ENCODE measurements around the gene C1orf35. TPM values are rescaled to one million over a fixed set of nuclear protein-coding genes. Genes with fewer than 3 reads are reported as not detected.

Gene C1orf35
- total RNA-seq, 4 donors from 2014 or later, result 10.6 to 18.6 (median 12.6) TPM; not detected in 1

DNA sequence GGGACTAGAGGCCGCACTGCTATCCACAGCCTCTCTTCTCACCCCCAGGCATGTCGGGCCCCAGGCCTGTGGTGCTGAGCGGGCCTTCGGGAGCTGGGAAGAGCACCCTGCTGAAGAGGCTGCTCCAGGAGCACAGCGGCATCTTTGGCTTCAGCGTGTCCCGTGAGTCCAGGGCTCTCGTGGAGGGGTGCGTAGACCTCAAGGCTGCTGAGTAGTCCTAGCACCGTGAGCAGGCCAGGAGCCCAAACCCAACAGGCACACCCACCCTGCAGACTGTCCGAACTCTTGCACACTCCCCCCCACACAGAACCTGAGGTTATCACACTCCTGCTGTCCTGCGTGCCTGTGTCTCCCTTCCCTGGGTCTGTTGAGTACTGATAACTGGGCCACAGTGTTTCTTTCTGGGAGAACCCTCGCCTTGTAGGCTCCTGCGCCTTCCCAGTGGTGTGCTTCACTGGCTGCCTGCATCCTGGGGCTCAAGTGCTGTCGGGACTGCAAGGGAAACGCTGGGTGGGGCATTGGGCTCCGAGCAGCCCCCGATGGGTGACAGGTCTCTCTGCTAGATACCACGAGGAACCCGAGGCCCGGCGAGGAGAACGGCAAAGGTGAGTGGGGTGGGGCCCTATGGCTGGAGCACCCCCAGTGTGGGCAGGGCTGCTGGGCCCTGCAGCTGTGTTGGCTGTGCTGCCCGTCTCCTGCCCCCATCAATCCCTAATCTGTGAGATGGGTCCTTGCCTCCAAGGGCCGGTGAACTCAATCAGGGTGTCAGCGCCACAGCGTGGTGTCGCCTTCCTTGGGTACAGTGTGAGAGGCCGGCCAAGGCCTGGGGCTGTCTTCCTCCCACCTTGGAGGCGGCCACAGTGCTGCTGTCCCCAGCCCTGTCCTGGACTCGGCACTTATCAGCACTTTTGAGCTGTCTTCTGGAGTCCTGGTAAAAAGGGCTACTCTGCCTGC is 42.6 kb upstream of the C1orf35 start:
- no peak overlapping the region for H3K4me3 ChIP-seq
- no peaks in the 10 kb centered on the region for H3K9me3 ChIP-seq
- H3K36me3 ChIP-seq, result no peaks in the 10 kb centered on the region
- TF ChIP-seq, protein P1, sequence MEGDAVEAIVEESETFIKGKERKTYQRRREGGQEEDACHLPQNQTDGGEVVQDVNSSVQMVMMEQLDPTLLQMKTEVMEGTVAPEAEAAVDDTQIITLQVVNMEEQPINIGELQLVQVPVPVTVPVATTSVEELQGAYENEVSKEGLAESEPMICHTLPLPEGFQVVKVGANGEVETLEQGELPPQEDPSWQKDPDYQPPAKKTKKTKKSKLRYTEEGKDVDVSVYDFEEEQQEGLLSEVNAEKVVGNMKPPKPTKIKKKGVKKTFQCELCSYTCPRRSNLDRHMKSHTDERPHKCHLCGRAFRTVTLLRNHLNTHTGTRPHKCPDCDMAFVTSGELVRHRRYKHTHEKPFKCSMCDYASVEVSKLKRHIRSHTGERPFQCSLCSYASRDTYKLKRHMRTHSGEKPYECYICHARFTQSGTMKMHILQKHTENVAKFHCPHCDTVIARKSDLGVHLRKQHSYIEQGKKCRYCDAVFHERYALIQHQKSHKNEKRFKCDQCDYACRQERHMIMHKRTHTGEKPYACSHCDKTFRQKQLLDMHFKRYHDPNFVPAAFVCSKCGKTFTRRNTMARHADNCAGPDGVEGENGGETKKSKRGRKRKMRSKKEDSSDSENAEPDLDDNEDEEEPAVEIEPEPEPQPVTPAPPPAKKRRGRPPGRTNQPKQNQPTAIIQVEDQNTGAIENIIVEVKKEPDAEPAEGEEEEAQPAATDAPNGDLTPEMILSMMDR (IDR thresholded peaks at IDR 0.05), result no peak
- TF ChIP-seq POLR2A (IDR thresholded peaks at IDR 0.05), result no peak
- peaks cover 10 to 51% of the 10 kb centered on the region in 2 donors for H3K4me1 ChIP-seq
- intact Hi-C loops (cut with DNase I; ENCODE audit: low total_unique reads), result no loop called here
- H3K27me3 ChIP-seq, result no peaks in the 10 kb centered on the region
- DNase-seq, result no peak
- H3K27ac ChIP-seq, result no peak overlapping the region

DNA sequence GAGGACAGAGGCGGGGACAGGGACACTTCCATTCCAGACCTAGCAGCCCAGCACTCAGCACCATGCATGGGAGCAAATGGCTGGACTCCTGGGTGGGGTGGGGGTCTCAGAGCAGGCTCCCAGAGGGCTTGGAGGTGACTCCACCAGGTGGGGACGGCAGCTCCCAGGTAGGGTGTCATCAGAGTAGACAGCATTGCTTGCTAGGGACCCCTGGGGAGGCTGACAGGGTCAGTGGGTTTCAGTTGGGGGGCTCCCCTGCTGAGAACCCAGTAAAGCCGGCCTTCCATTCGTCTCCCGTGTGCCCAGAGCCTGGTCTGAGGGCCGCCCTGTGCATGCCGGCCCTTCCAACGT is 41.8 kb upstream of the C1orf35 start:
- no peak for TF ChIP-seq POLR2A (IDR thresholded peaks at IDR 0.05)
- TF ChIP-seq, protein P1 (IDR thresholded peaks at IDR 0.05), result no peak
- Histone ChIP-seq H3K4me3 (no peak overlapping the region), H3K27ac (no peak overlapping the region), H3K27me3 (no peaks in the 10 kb centered on the region), H3K9me3 (no peaks in the 10 kb centered on the region), H3K36me3 (no peaks in the 10 kb centered on the region), H3K4me1 (peaks cover 10 to 46% of the 10 kb centered on the region in 2 donors)
- no peak for DNase-seq
- intact Hi-C loops (cut with DNase I; ENCODE audit: low total_unique reads), result no loop called here

DNA sequence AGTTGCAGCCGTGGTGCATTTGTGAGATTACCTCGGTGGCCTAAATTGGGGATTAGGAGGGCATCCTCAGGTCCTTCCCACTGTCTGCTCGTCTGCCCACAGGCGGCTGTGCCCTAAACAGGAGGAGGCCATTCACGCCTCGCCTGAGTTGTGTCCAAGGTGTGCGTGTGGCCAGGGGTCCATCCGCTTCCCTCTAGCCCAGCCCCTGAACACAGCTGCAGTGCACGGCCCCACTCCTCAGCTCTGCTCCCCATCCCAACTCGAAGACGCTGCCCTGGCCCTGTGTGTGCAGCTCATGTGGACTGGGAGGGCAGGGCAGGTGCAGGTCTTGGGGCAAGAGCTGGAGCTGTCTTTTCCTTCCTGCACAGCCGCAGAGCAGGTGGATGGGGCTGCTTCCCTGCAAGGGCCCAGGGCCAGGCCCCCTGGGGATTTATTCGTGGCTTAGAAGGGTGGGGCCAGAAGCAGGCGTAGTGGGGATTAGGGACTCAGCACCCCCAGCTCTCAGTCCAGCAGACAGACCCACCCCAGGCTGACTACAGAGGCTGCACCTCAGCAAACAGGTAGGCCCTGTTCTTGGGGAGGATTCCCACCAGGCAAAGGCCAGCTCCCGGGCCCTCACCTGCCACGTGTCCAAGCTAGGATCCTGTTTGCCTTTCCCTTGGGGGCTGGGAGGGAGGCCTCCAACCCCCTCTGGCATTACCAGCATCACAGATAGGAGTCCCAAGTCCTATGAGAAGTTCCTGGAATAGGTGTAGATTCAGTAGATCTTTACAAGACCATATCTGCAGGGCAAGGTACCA is 41.3 kb upstream of the C1orf35 start:
- intact Hi-C loops (cut with DNase I; ENCODE audit: low total_unique reads), result no loop called here
- TF ChIP-seq, protein P1 (IDR thresholded peaks at IDR 0.05), result no peak
- TF ChIP-seq POLR2A (IDR thresholded peaks at IDR 0.05), result no peak
- Histone ChIP-seq H3K4me3 (no peak overlapping the region), H3K27ac (no peak overlapping the region), H3K9me3 (no peaks in the 10 kb centered on the region), H3K36me3 (no peaks in the 10 kb centered on the region), H3K27me3 (no peaks in the 10 kb centered on the region), H3K4me1 (peaks cover 10 to 41% of the 10 kb centered on the region in 2 donors)
- DNase-seq, result no peak

DNA sequence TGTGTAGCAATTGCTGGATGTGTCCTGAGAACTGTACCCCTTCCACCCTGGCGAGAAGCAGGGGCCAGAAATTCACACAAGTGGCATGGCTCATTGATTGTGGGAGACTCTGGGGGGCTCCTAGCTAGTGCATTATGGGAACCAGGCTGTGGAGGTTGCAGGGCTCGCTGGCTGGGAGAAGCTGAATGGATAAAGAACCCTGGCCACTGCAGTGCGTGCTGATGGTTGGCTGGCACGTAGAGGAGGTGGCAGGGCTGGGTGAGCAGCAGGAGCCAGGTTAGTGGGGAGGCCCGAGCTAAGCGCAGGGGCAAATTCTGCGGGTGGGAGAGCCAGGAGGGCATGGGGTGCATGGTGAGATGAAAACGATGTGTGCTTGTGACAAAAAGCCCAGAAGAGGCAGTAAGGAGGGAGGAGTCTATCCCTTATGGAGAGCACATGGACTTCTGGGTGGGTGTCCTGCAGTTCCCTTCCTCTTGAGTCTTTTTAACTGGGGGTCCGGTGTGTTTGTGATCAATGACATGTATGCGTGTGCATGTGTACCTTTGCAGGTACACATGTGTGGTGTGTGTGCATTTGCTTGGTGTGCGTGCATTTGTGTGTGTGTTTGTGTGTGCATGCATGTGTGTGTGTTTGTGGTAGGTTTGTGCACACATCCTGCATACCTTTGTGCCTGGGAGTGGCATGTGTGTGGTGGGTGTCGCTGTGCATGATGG is 40.5 kb upstream of the C1orf35 start:
- no peaks in the 10 kb centered on the region for H3K36me3 ChIP-seq
- H3K27me3 ChIP-seq, result no peaks in the 10 kb centered on the region
- TF ChIP-seq POLR2A (IDR thresholded peaks at IDR 0.05), result no peak
- TF ChIP-seq, protein P1 (IDR thresholded peaks at IDR 0.05), result no peak
- H3K27ac ChIP-seq, result no peak overlapping the region
- DNase-seq, result no peak
- peaks cover 2 to 33% of the 10 kb centered on the region in 2 donors for H3K4me1 ChIP-seq
- no peak overlapping the region for H3K4me3 ChIP-seq
- intact Hi-C loops (cut with DNase I; ENCODE audit: low total_unique reads), result no loop called here
- H3K9me3 ChIP-seq, result no peaks in the 10 kb centered on the region

Data from uterus (tissue), 4 donors.